ENCODE data around the gene NCOR2. TPM values are rescaled to one million over a fixed set of nuclear protein-coding genes. Genes with fewer than 3 reads are reported as not detected.

NCOR2 gene
- total and polyA plus RNA-seq, 2 of the 4 experiments (the other 2 are of a cell fraction): 12.9 to 40.8 TPM

- dilution Hi-C loops (cut with HindIII; ENCODE audit: low sequenced_read_pairs, unreplicated experiment): no loop called here
- CTCF ChIA-PET: no interaction called here
- no peak overlapping the region for H3K27ac ChIP-seq (ENCODE audit: insufficient read depth, low read length)
Measured at GRCh38 chr12:124544311-124544970, 23.0 kb downstream of the NCOR2 start.

More at GRCh38 chr12:124544311-124544970, 23.0 kb downstream of the NCOR2 start:
- in situ Hi-C loops (cut with MboI; ENCODE audit: low sequenced_read_pairs): no loop called here
- DNase-seq (no peak), ATAC-seq (ENCODE audit: low read depth) (no peak)
- peaks cover 88% of the 10 kb centered on the region for H4K20me1 ChIP-seq (ENCODE audit: insufficient read depth, low read length)
- H4K8ac ChIP-seq (ENCODE audit: low read depth in 2 of 2, low read length in 2 of 2): no peak overlapping the region
- H3K79me1 ChIP-seq (ENCODE audit: low read depth in 1 of 2, low read length in 2 of 2): peaks cover 19 to 82% of the 10 kb centered on the region in 2 experiments
- POLR2A ChIA-PET (ENCODE audit: unreplicated experiment): no interaction called here
- no peak overlapping the region for H3K4me2 ChIP-seq (ENCODE audit: low read depth, low read length)
- H3K23ac ChIP-seq (ENCODE audit: low read depth, low read length): no peak overlapping the region
- 63% methylated on average over 8 of the region's 16 CpGs; no CpG with 5 or more reads in 1 of the 2 experiments for WGBS, 2 experiments (ENCODE audit: extremely low coverage in 2 of 2, insufficient read length in 1 of 2)
- peaks cover 9% of the 10 kb centered on the region for H3K9me1 ChIP-seq (ENCODE audit: insufficient read depth, low read length)
- no peak overlapping the region for H2BK15ac ChIP-seq (ENCODE audit: low read depth, low read length)
- H2AK9ac ChIP-seq (replicated peaks; ENCODE audit: low read depth, low read length, poor library complexity): no peak overlapping the region
- H3K9ac ChIP-seq (ENCODE audit: low read depth, low read length): no peak overlapping the region
- H3K27me3 ChIP-seq (ENCODE audit: control insufficient read depth, insufficient read depth, low read length): no peaks in the 10 kb centered on the region
- H2AK5ac ChIP-seq (ENCODE audit: low read depth, low read length): no peak overlapping the region
- H3K4ac ChIP-seq (ENCODE audit: low read depth, low read length): no peak overlapping the region
- no TSS peak for BruUV-seq (replicated peaks)
- H3K4me1 ChIP-seq (ENCODE audit: control insufficient read depth, insufficient read depth, low read length): peaks cover 29% of the 10 kb centered on the region
- no peaks in the 10 kb centered on the region for H3K9me3 ChIP-seq (ENCODE audit: control insufficient read depth, insufficient read depth, low read length)
- no peak overlapping the region for H4K91ac ChIP-seq (ENCODE audit: insufficient read depth, low read depth, low read length)
- no peak overlapping the region for H3K14ac ChIP-seq (replicated peaks; ENCODE audit: low read depth, low read length)
- H3K18ac ChIP-seq (ENCODE audit: low read depth, low read length): no peak overlapping the region
- no peaks in the 10 kb centered on the region for H3K36me3 ChIP-seq (ENCODE audit: control insufficient read depth, insufficient read depth, low read length)
- H3K56ac ChIP-seq (ENCODE audit: extremely low read depth, insufficient read depth, low read length): no peak overlapping the region
- TF ChIP-seq FOS (IDR thresholded peaks at IDR 0.05; ENCODE audit: low read depth, low read length): no peak
- no peak for TF ChIP-seq NFE2L2 (IDR thresholded peaks at IDR 0.05; ENCODE audit: low read depth, low read length)
- H2BK20ac ChIP-seq (ENCODE audit: low read depth, low read length): no peak overlapping the region
- intact Hi-C loops (cut with micrococcal nuclease): no loop called here
- H2AFZ ChIP-seq (replicated peaks; ENCODE audit: low read length, poor library complexity): no peak overlapping the region
- H2BK5ac ChIP-seq (ENCODE audit: low read depth, low read length, poor library complexity, severe bottlenecking): no peak overlapping the region
- no peak overlapping the region for H4K5ac ChIP-seq (ENCODE audit: low read depth, low read length)
- no peak overlapping the region for H3K4me3 ChIP-seq (ENCODE audit: insufficient read depth, low read depth, low read length)
- no peak overlapping the region for H2BK120ac ChIP-seq (ENCODE audit: low read depth, low read length)

All from IMR-90 (cell line).